D341Med (cell line): ENCODE measurements around the gene ABCG1.

Experiments
- DNase-seq: peaks from one replicate; pipeline ENCODE4 v3.0.0; 2012; ENCODE audit warnings: low spot score

The ABCG1 gene

DNA sequence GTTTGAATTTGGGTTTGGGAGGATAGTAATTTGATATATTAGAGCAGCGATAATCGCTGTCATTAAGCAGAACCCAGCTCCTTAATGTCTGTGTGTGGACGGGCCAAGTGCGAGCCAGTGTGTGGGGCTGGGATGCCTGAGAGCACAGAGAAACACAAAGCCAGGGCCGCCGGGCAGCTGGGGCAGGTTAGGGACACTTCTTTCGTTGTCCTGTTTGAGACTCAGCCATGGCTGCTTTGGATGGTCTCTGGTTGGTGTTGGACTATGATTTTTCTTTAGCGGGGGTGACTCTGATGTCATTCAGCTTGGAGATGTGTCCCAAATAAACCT is 33.4 kb downstream of the ABCG1 start:
- DNase-seq = no peak

- DNase-seq = no peak
Observed at GRCh38 chr21:42252778-42253340, 33.9 kb downstream of the ABCG1 start.

DNA sequence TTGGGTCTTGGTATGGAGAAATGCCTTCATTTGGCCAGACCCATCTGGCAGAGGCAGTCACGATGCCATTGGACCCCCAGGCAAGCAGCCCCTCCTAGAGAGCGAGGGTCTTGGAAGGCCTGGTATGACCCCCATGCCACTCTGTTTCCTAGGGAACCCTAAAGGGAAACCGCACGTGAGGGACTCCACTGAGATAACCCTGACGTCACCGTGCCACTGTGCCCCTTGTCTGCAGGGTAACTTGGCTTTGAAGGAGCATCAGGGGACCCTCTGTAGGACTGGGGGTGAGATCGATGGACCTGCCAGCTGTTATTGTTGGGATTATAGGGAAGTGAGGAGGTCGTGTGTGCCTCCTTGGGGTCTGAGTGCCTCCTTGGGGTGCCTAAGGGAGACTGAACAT is 34.5 kb downstream of the ABCG1 start:
- DNase-seq = no peak

DNA sequence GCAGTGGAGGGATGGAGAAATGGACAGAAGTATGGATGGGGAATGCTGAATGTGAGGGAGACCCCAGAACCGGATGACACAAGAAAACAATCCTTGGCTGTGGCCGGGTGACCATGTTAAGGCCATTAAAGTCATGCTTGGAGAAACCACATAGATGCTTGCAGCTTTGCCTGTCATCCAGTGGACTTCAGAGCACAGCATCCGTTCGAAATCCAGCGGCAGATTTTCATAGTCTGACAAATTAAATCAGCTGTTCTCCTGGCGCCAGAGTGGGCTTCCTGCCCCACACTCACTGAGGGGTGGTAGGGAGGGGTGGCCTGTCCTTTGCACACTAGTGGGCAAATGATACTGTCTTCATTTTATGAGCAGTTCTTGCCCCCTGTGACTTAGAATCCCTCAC is 35.1 kb downstream of the ABCG1 start:
- no peak for DNase-seq

GRCh38 chr21:42254651-42255601 is 36.0 kb downstream of the ABCG1 start:
- DNase-seq = no peak

DNA sequence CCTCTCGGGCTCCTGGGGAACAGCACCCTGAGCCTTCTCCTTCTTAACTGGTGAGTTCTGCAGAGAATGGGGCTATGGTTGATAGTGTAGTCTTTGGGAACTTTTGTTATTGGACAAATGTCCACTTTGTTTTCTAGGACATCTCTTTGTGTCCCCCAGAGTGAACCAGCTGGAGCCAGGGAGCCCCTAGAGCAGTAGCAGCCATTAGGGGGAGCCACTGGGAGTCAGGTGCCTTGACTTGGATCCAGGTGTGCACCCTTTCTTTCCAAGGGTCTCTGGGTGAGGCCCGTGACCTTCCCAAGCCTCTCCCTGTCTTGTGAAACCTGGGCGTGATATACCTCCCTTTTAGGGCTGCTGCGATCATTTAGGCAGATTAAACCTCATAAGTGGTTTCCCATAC is 36.9 kb downstream of the ABCG1 start:
- no peak for DNase-seq

- no peak for DNase-seq
Observed at GRCh38 chr21:42256316-42256715, 37.4 kb downstream of the ABCG1 start.

- no peak for DNase-seq
Observed at GRCh38 chr21:42257091-42257765, 38.3 kb downstream of the ABCG1 start.

DNA sequence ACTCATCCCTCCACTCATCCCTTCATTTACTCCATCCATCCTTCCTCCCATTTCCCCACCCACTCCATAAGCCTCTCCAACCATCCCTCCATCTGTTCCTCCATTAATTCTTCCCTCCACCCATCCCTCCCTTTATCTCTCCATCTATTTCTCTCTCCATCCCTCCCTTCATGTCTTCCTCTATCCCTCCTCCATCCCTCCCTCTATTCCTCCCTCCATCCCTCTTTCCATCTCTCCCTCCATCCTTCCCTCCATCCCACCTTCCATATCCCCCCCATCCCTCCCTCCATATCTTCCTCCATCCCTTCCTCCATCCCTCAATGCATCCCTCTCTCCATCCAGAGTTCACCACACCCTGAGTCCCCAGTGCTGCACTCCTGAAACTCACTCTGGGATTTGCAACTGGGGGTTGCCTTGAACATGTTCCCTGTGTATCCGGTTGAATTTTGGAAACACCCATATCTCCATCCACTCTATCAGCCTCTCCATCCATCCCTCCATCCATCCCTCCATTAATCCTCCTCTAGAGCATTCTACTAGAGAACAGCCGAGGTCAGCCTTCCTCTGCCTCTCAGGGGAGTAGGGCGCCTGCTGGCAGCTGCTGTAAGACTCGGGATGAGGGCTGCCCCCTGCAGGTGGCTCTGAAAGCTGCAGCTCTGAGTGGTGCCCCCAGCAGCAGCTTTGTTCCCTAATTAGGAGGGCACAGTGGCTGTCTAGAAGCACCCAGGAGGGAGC is 39.4 kb downstream of the ABCG1 start:
- peak; percentile 88 for DNase-seq

DNA sequence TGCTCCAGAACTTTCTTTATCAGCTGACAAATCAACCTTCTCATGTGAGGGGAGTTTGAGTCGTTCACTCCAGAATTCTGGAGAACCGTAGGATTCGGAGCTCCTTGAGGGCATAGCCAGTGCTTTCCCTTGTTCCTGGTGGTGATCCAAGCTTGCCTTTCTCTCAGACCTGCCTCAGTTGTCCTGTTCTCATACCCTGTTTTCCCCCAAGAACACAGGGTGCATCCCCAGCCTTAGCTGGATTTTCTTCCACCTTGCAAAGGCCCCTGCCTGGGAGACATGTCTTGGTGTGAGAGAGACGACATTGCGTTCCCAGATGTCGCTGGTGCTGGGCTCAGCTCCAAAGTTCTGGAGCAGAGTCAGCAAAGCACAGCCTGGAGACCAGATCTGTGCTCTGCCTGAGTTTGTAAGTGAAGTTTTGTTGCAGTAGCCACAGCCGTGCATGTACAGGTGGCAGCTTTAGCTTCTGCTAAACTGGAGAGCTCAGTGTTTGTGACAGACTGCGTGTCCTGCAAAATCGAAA is 40.0 kb downstream of the ABCG1 start:
- DNase-seq = no peak

DNA sequence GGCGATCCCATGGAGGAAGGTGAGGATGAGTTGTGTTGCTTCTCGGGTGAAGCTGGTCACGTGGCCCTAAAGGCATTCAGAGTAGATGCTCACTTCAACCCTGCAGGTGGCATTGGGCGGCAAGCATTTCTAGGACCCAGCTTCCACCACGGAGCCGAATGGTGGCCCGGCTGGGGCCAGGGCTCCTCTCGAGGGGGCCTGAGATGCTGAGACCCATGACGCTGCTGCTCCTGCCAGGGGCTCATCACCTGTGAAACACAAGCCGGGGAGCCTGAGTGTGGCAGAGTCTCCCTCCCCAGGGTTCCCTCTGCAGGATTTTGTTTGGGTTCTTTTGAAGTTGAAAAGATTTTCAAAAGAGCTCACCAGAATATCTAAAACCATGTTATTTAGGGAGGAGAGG is 41.2 kb downstream of the ABCG1 start:
- DNase-seq = no peak

- no peak for DNase-seq
Observed at GRCh38 chr21:42261829-42262200, 42.9 kb downstream of the ABCG1 start.

DNA sequence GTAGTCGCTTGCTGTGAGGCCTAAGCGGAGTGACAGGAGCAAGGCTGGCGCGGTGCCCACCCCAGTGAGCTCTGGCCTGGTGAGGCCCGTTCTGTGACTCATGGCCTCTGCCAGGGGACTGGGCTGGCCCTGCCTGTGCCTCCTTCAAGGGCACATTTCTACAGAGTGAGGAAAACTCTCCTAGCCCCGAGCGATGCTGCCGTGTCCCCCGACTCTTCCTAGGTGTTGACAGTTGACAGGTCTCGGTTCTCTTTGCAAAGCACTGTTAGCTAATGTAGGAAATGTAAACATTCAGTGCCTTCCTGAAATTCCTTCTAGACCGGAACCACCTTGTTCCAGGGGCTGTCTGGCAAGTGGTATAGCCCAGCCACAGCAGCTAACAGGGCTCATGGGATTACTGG is 43.9 kb downstream of the ABCG1 start:
- DNase-seq = no peak

GRCh38 chr21:42263591-42264131 is 44.7 kb downstream of the ABCG1 start:
- DNase-seq = no peak

DNA sequence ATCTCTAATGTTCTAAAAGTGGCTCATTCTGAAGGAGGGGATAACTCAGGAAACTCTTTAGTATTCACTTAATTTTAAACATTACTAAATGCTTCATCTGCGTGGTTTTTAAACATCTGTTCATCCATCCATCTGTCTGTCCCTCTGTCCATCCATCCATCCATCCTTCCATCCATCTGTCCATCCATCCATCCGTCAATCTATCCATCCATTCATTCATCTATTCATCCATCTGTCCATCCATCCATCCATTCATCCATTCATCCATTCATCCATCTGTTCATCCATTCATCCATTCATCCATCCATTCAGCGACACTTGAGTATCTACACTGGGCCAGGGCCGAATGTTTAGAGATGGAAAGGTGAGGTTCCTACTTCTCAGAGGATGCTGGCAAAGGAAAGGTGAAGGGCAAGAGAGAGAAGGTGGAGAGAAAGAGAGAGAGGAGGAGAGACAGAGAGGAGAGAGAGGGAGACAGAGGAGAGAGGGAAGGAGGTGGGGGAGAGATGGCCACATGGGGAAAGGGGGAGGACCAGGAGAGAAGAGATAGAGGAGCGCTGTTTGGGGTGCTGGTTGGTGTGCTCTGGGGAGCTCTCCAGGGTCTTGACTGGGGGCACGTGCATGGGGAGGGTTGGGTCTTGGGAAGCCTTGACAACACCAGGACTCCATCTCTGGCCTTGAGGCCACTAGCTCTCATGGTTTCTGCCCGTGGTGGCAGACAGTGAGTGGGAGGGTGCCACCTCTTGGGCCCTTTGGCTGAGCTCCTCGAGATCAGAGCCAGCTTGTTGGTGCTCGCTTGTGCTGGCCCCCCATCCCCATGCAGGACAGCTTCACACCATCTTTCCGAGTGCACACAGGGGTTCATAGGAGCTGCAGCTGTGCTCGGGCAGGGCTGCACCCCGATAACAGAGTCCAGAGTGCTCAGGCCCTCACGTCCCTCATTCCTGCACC is 45.6 kb downstream of the ABCG1 start:
- no peak for DNase-seq

GRCh38 chr21:42265231-42265812 is 46.4 kb downstream of the ABCG1 start:
- DNase-seq = no peak

GRCh38 chr21:42266971-42267556 is 48.1 kb downstream of the ABCG1 start:
- no peak for DNase-seq

DNA sequence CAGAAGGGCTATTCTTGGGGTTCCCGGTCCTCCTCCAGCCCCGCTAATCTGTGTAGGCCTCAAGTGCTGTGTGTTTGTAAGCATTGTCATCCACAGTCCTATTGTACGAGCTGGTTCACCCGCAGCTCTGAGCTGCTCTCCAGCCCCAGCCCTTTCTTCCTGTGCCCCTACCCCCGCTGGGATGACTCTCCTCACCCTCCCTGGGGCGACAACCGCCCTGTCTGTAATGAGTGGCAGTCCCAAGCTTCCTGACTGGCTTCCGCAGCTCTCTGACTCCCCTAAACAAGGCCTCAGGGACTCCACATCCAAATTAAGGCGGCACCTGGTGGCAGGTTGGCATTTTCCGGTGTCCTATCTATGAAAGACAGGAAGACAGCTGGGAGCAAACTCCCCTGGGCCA is 50.4 kb downstream of the ABCG1 start:
- no peak for DNase-seq

DNA sequence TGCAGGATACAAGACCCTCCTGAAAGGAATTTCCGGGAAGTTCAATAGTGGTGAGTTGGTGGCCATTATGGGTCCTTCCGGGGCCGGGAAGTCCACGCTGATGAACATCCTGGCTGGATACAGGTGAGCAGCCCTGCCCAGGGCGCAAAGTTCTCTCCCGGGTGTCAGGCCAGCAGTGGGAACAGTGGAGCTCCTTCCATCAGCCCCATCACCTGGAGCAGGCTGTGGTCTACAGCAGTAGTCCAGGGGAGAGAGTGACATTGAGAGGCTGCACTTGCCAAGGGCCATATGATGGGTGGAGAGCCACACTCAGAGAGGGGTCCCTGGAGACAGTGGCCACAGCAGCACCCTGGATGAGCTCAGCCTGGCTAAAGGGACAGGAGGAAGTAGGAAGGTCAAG is 52.1 kb downstream of the ABCG1 start:
- DNase-seq = no peak
